ENCODE measurements around the gene SLC1A7.

Gene SLC1A7

GRCh38 chr1:53107570-53108322, 34.7 kb downstream of the SLC1A7 start:
- Mint-ChIP-seq H3K4me3 (no peak overlapping the region), H3K27me3 (peaks cover 2% of the 10 kb centered on the region), H3K36me3 (ENCODE audit: low read depth) (no peaks in the 10 kb centered on the region), H3K27ac (no peak overlapping the region), H3K4me1 (peaks cover 22% of the 10 kb centered on the region), H3K9me3 (no peaks in the 10 kb centered on the region)
- DNase-seq = no peak
- no peak for ATAC-seq

GRCh38 chr1:53107090-53107489, 35.3 kb downstream of the SLC1A7 start:
- peaks cover 2% of the 10 kb centered on the region for H3K27me3 Mint-ChIP-seq
- H3K9me3 Mint-ChIP-seq = no peaks in the 10 kb centered on the region
- DNase-seq (no peak), ATAC-seq (no peak)
- peaks cover 22% of the 10 kb centered on the region for H3K4me1 Mint-ChIP-seq
- no peak overlapping the region for H3K27ac Mint-ChIP-seq
- H3K36me3 Mint-ChIP-seq (ENCODE audit: low read depth) = no peaks in the 10 kb centered on the region
- no peak overlapping the region for H3K4me3 Mint-ChIP-seq

GRCh38 chr1:53104289-53104913, 38.0 kb downstream of the SLC1A7 start:
- ATAC-seq = no peak

GRCh38 chr1:53094533-53094919, 47.9 kb downstream of the SLC1A7 start:
- Mint-ChIP-seq H3K27me3 (no peaks in the 10 kb centered on the region), H3K9me3 (no peaks in the 10 kb centered on the region), H3K4me3 (no peak overlapping the region), H3K36me3 (ENCODE audit: low read depth) (no peaks in the 10 kb centered on the region), H3K4me1 (no peaks in the 10 kb centered on the region), H3K27ac (no peak overlapping the region)
- ATAC-seq = no peak
- DNase-seq = no peak

More at GRCh38 chr1:53104289-53104913, 38.0 kb downstream of the SLC1A7 start:
- Mint-ChIP-seq H3K4me3 (no peak overlapping the region), H3K36me3 (ENCODE audit: low read depth) (no peaks in the 10 kb centered on the region), H3K9me3 (no peaks in the 10 kb centered on the region), H3K27ac (no peak overlapping the region), H3K4me1 (peaks cover 11% of the 10 kb centered on the region), H3K27me3 (no peaks in the 10 kb centered on the region)
- DNase-seq = no peak

GRCh38 chr1:53093778-53094532, 48.5 kb downstream of the SLC1A7 start:
- Mint-ChIP-seq H3K9me3 (no peaks in the 10 kb centered on the region), H3K36me3 (ENCODE audit: low read depth) (no peaks in the 10 kb centered on the region), H3K4me3 (no peak overlapping the region), H3K4me1 (no peaks in the 10 kb centered on the region), H3K27ac (no peak overlapping the region), H3K27me3 (no peaks in the 10 kb centered on the region)
- no peak for DNase-seq
- no peak for ATAC-seq

- Mint-ChIP-seq H3K27me3 (no peaks in the 10 kb centered on the region), H3K4me1 (no peaks in the 10 kb centered on the region), H3K4me3 (no peak overlapping the region), H3K27ac (no peak overlapping the region), H3K36me3 (ENCODE audit: low read depth) (no peaks in the 10 kb centered on the region), H3K9me3 (no peaks in the 10 kb centered on the region)
- DNase-seq = no peak
- no peak for ATAC-seq
These were observed 49.0 kb downstream of the SLC1A7 start for GRCh38 chr1:53093451-53093754.

GRCh38 chr1:53092659-53093450, 49.6 kb downstream of the SLC1A7 start:
- no peak overlapping the region for H3K27ac Mint-ChIP-seq
- DNase-seq (no peak), ATAC-seq (no peak)
- no peaks in the 10 kb centered on the region for H3K9me3 Mint-ChIP-seq
- H3K36me3 Mint-ChIP-seq (ENCODE audit: low read depth) = no peaks in the 10 kb centered on the region
- H3K4me3 Mint-ChIP-seq = no peak overlapping the region
- no peaks in the 10 kb centered on the region for H3K27me3 Mint-ChIP-seq
- no peaks in the 10 kb centered on the region for H3K4me1 Mint-ChIP-seq

GRCh38 chr1:53091841-53092645, 50.4 kb downstream of the SLC1A7 start:
- Mint-ChIP-seq H3K27ac (no peak overlapping the region), H3K4me3 (no peak overlapping the region), H3K9me3 (no peaks in the 10 kb centered on the region), H3K27me3 (no peaks in the 10 kb centered on the region), H3K4me1 (no peaks in the 10 kb centered on the region), H3K36me3 (ENCODE audit: low read depth) (no peaks in the 10 kb centered on the region)
- DNase-seq = no peak
- no peak for ATAC-seq

- Mint-ChIP-seq H3K4me3 (no peak overlapping the region), H3K36me3 (ENCODE audit: low read depth) (no peaks in the 10 kb centered on the region), H3K27me3 (no peaks in the 10 kb centered on the region), H3K9me3 (no peaks in the 10 kb centered on the region), H3K4me1 (no peaks in the 10 kb centered on the region), H3K27ac (no peak overlapping the region)
- no peak for DNase-seq
- no peak for ATAC-seq
These were observed 52.0 kb downstream of the SLC1A7 start for GRCh38 chr1:53090227-53091147.

- no peaks in the 10 kb centered on the region for H3K4me1 Mint-ChIP-seq
- no peaks in the 10 kb centered on the region for H3K9me3 Mint-ChIP-seq
- no peaks in the 10 kb centered on the region for H3K36me3 Mint-ChIP-seq (ENCODE audit: low read depth)
- H3K27me3 Mint-ChIP-seq = no peaks in the 10 kb centered on the region
- no peak overlapping the region for H3K27ac Mint-ChIP-seq
- H3K4me3 Mint-ChIP-seq = no peak overlapping the region
- DNase-seq (no peak), ATAC-seq (no peak)
These were observed 52.8 kb downstream of the SLC1A7 start for GRCh38 chr1:53089478-53090226.

GRCh38 chr1:53088616-53089300, 53.7 kb downstream of the SLC1A7 start:
- Mint-ChIP-seq H3K27ac (no peak overlapping the region), H3K9me3 (no peaks in the 10 kb centered on the region), H3K36me3 (ENCODE audit: low read depth) (no peaks in the 10 kb centered on the region), H3K4me3 (no peak overlapping the region), H3K4me1 (no peaks in the 10 kb centered on the region), H3K27me3 (no peaks in the 10 kb centered on the region)
- ATAC-seq (no peak), DNase-seq (no peak)
